IgD-negative memory B cell (primary cell): ENCODE data around the gene FNDC7. TPM values are rescaled to one million over a fixed set of nuclear protein-coding genes. Genes with fewer than 3 reads are reported as not detected.

ENCODE experiments used
- H3K27ac Mint-ChIP-seq, 3 donors: one replicate each; pipeline ENCODE4 v1.8.0; 2020 to 2022; ENCODE audit warnings: mild to moderate bottlenecking in 3 of 3, mixed read lengths in 3 of 3, moderate library complexity in 1 of 3
- H3K27me3 Mint-ChIP-seq: one replicate; pipeline ENCODE4 v1.8.0; 2021; ENCODE audit warnings: mixed read lengths
- H3K36me3 Mint-ChIP-seq: one replicate; pipeline ENCODE4 v1.8.0; 2020; ENCODE audit warnings: mild to moderate bottlenecking, mixed read lengths
- H3K4me1 Mint-ChIP-seq, 3 donors: one replicate each; pipeline ENCODE4 v1.8.0; 2020 to 2022; ENCODE audit warnings: mixed read lengths in 3 of 3, mild to moderate bottlenecking in 1 of 3
- H3K4me3 Mint-ChIP-seq, 4 donors: one replicate each; pipeline ENCODE4 v1.8.0; 2020 to 2022; ENCODE audit warnings: mild to moderate bottlenecking in 4 of 4, mixed read lengths in 4 of 4, moderate library complexity in 3 of 4
- H3K9me3 Mint-ChIP-seq, 3 donors: one replicate each; pipeline ENCODE4 v1.8.0; 2020 to 2021; ENCODE audit warnings: mixed read lengths in 3 of 3, mild to moderate bottlenecking in 1 of 3
- polyA plus RNA-seq: library from polyadenylated mRNA; unstranded; fragments of 300-500 nt; fragmentation: Illumina TruSeq; gene quantifications from one replicate; pipeline ENCODE4 v1.2.3, GENCODE V29; 2021

The FNDC7 gene
- polyA plus RNA-seq, 1 donor from 2014 or later = not detected

GRCh38 chr1:108708691-108709660 is 3.7 kb upstream of the FNDC7 start:
- Mint-ChIP-seq H3K9me3 (no peaks in the 10 kb centered on the region), H3K27ac (no peak overlapping the region), H3K36me3 (peaks cover 1% of the 10 kb centered on the region), H3K4me3 (no peak overlapping the region), H3K27me3 (peaks cover 5% of the 10 kb centered on the region), H3K4me1 (peaks cover 0 to 6% (median 3%) of the 10 kb centered on the region in 3 donors)

- Mint-ChIP-seq H3K27me3 (peaks cover 11% of the 10 kb centered on the region), H3K27ac (no peak overlapping the region), H3K4me3 (no peak overlapping the region), H3K4me1 (no peaks in the 10 kb centered on the region), H3K9me3 (no peaks in the 10 kb centered on the region), H3K36me3 (peaks cover 1% of the 10 kb centered on the region)
Measured at GRCh38 chr1:108715932-108716331, 3.2 kb downstream of the FNDC7 start.

GRCh38 chr1:108716437-108717230 is 3.9 kb downstream of the FNDC7 start:
- H3K9me3 Mint-ChIP-seq = no peaks in the 10 kb centered on the region
- peaks cover 9% of the 10 kb centered on the region for H3K27me3 Mint-ChIP-seq
- H3K4me3 Mint-ChIP-seq = no peak overlapping the region
- peaks cover 1% of the 10 kb centered on the region for H3K36me3 Mint-ChIP-seq
- no peak overlapping the region for H3K27ac Mint-ChIP-seq
- H3K4me1 Mint-ChIP-seq = no peaks in the 10 kb centered on the region

GRCh38 chr1:108717774-108718316 is 5.1 kb downstream of the FNDC7 start:
- H3K4me1 Mint-ChIP-seq = no peaks in the 10 kb centered on the region
- no peak overlapping the region for H3K27ac Mint-ChIP-seq
- H3K4me3 Mint-ChIP-seq = no peak overlapping the region
- H3K27me3 Mint-ChIP-seq = peaks cover 9% of the 10 kb centered on the region
- no peaks in the 10 kb centered on the region for H3K9me3 Mint-ChIP-seq
- H3K36me3 Mint-ChIP-seq = peaks cover 1% of the 10 kb centered on the region

GRCh38 chr1:108718927-108719655 is 6.4 kb downstream of the FNDC7 start:
- Mint-ChIP-seq H3K4me3 (no peak overlapping the region), H3K9me3 (no peaks in the 10 kb centered on the region), H3K27me3 (peaks cover 9% of the 10 kb centered on the region), H3K27ac (no peak overlapping the region), H3K4me1 (no peaks in the 10 kb centered on the region), H3K36me3 (peaks cover 1% of the 10 kb centered on the region)

GRCh38 chr1:108719656-108720435 is 7.1 kb downstream of the FNDC7 start:
- Mint-ChIP-seq H3K27ac (no peak overlapping the region), H3K9me3 (no peaks in the 10 kb centered on the region), H3K4me3 (no peak overlapping the region), H3K36me3 (peaks cover 1% of the 10 kb centered on the region), H3K4me1 (no peaks in the 10 kb centered on the region), H3K27me3 (peaks cover 8% of the 10 kb centered on the region)

GRCh38 chr1:108722292-108722691 is 9.6 kb downstream of the FNDC7 start:
- Mint-ChIP-seq H3K4me1 (no peaks in the 10 kb centered on the region), H3K36me3 (no peaks in the 10 kb centered on the region), H3K27me3 (peaks cover 5% of the 10 kb centered on the region), H3K4me3 (peak overlapping the region in 1 of 4 donors; percentile 24), H3K27ac (no peak overlapping the region), H3K9me3 (no peaks in the 10 kb centered on the region)

GRCh38 chr1:108725906-108726305 is 13.2 kb downstream of the FNDC7 start:
- H3K9me3 Mint-ChIP-seq = no peaks in the 10 kb centered on the region
- peaks cover 3% of the 10 kb centered on the region for H3K36me3 Mint-ChIP-seq
- no peaks in the 10 kb centered on the region for H3K4me1 Mint-ChIP-seq
- no peak overlapping the region for H3K27ac Mint-ChIP-seq
- peaks cover 3% of the 10 kb centered on the region for H3K27me3 Mint-ChIP-seq
- no peak overlapping the region for H3K4me3 Mint-ChIP-seq

GRCh38 chr1:108728327-108728923 is 15.7 kb downstream of the FNDC7 start:
- Mint-ChIP-seq H3K27me3 (peaks cover 5% of the 10 kb centered on the region), H3K36me3 (peaks cover 3% of the 10 kb centered on the region), H3K9me3 (no peaks in the 10 kb centered on the region), H3K4me1 (peaks cover 0 to 2% (median 0%) of the 10 kb centered on the region in 3 donors), H3K27ac (no peak overlapping the region), H3K4me3 (no peak overlapping the region)

- Mint-ChIP-seq H3K36me3 (peaks cover 3% of the 10 kb centered on the region), H3K9me3 (no peaks in the 10 kb centered on the region), H3K4me3 (no peak overlapping the region), H3K27me3 (peaks cover 5% of the 10 kb centered on the region), H3K27ac (no peak overlapping the region), H3K4me1 (peaks cover 0 to 2% (median 0%) of the 10 kb centered on the region in 3 donors)
Measured at GRCh38 chr1:108729481-108729880, 16.8 kb downstream of the FNDC7 start.

- peaks cover 3% of the 10 kb centered on the region for H3K36me3 Mint-ChIP-seq
- peaks cover 0 to 2% (median 0%) of the 10 kb centered on the region in 3 donors for H3K4me1 Mint-ChIP-seq
- peaks cover 5% of the 10 kb centered on the region for H3K27me3 Mint-ChIP-seq
- no peak overlapping the region for H3K27ac Mint-ChIP-seq
- no peaks in the 10 kb centered on the region for H3K9me3 Mint-ChIP-seq
- no peak overlapping the region for H3K4me3 Mint-ChIP-seq
Measured at GRCh38 chr1:108732398-108732797, 19.7 kb downstream of the FNDC7 start.

- Mint-ChIP-seq H3K9me3 (no peaks in the 10 kb centered on the region), H3K36me3 (peaks cover 3% of the 10 kb centered on the region), H3K27me3 (peaks cover 2% of the 10 kb centered on the region), H3K4me1 (peaks cover 0 to 2% (median 0%) of the 10 kb centered on the region in 3 donors), H3K27ac (no peak overlapping the region), H3K4me3 (no peak overlapping the region)
Measured at GRCh38 chr1:108734171-108734865, 21.6 kb downstream of the FNDC7 start.

- Mint-ChIP-seq H3K27ac (peak overlapping the region in 1 of 3 donors; percentile 26), H3K4me3 (peak overlapping the region in 1 of 4 donors; percentile 27)
Measured at GRCh38 chr1:108742253-108742652, 29.5 kb downstream of the FNDC7 start.

More at GRCh38 chr1:108742253-108742652, 29.5 kb downstream of the FNDC7 start:
- peaks cover 1% of the 10 kb centered on the region for H3K36me3 Mint-ChIP-seq
- H3K9me3 Mint-ChIP-seq = no peaks in the 10 kb centered on the region
- peaks cover 0 to 3% (median 1%) of the 10 kb centered on the region in 3 donors for H3K4me1 Mint-ChIP-seq
- H3K27me3 Mint-ChIP-seq = no peaks in the 10 kb centered on the region
